ENCODE measurements around the gene ZC3HAV1L.

The ZC3HAV1L gene

GRCh38 chr7:139068544-139069399, 32.9 kb upstream of the ZC3HAV1L start:
- no peak for DNase-seq (ENCODE audit: low read depth)
- no peak for TF ChIP-seq CTCF (IDR thresholded peaks at IDR 0.05; ENCODE audit: low read depth, low read length, missing control alignments)

GRCh38 chr7:139066315-139066714, 30.5 kb upstream of the ZC3HAV1L start:
- TF ChIP-seq CTCF (IDR thresholded peaks at IDR 0.05; ENCODE audit: low read depth, low read length, missing control alignments): no peak
- no peak for DNase-seq (ENCODE audit: low read depth)

More at GRCh38 chr7:139068544-139069399, 32.9 kb upstream of the ZC3HAV1L start:
- in situ Hi-C loops (cut with HindIII; ENCODE audit: low sequenced_read_pairs): no loop called here
- H3K4me3 ChIP-seq (ENCODE audit: low read depth, low read length): no peak overlapping the region

GRCh38 chr7:139065323-139065722, 29.5 kb upstream of the ZC3HAV1L start:
- TF ChIP-seq CTCF (IDR thresholded peaks at IDR 0.05; ENCODE audit: low read depth, low read length, missing control alignments): no peak
- DNase-seq (ENCODE audit: low read depth): no peak
- in situ Hi-C loops (cut with HindIII; ENCODE audit: low sequenced_read_pairs): no loop called here
- no peak overlapping the region for H3K4me3 ChIP-seq (ENCODE audit: low read depth, low read length)

More at GRCh38 chr7:139066315-139066714, 30.5 kb upstream of the ZC3HAV1L start:
- in situ Hi-C loops (cut with HindIII; ENCODE audit: low sequenced_read_pairs): no loop called here
- H3K4me3 ChIP-seq (ENCODE audit: low read depth, low read length): no peak overlapping the region

GRCh38 chr7:139061416-139061815, 25.6 kb upstream of the ZC3HAV1L start:
- TF ChIP-seq CTCF (IDR thresholded peaks at IDR 0.05; ENCODE audit: low read depth, low read length, missing control alignments): no peak
- in situ Hi-C loops (cut with HindIII; ENCODE audit: low sequenced_read_pairs): no loop called here
- H3K4me3 ChIP-seq (ENCODE audit: low read depth, low read length): no peak overlapping the region
- no peak for DNase-seq (ENCODE audit: low read depth)

GRCh38 chr7:139060695-139061237, 24.9 kb upstream of the ZC3HAV1L start:
- in situ Hi-C loops (cut with HindIII; ENCODE audit: low sequenced_read_pairs): no loop called here
- H3K4me3 ChIP-seq (ENCODE audit: low read depth, low read length): no peak overlapping the region
- no peak for DNase-seq (ENCODE audit: low read depth)
- TF ChIP-seq CTCF (IDR thresholded peaks at IDR 0.05; ENCODE audit: low read depth, low read length, missing control alignments): no peak

- in situ Hi-C loops (cut with HindIII; ENCODE audit: low sequenced_read_pairs): no loop called here
These were observed 24.1 kb upstream of the ZC3HAV1L start for GRCh38 chr7:139059905-139060304.

More at GRCh38 chr7:139059905-139060304, 24.1 kb upstream of the ZC3HAV1L start:
- H3K4me3 ChIP-seq (ENCODE audit: low read depth, low read length): no peak overlapping the region
- DNase-seq (ENCODE audit: low read depth): no peak
- TF ChIP-seq CTCF (IDR thresholded peaks at IDR 0.05; ENCODE audit: low read depth, low read length, missing control alignments): no peak

All from astrocyte of the cerebellum (primary cell).